Activated CD8-positive, alpha-beta memory T cell treated with anti-CD3 and anti-CD28 coated beads, Interleukin-2, amount 10 ng/mL, durations not matched to agents 7 days and 5 days (primary cell): ENCODE measurements around the gene MYO1E. TPM values are rescaled to one million over a fixed set of nuclear protein-coding genes. Genes with fewer than 3 reads are reported as not detected.
"Not testable (repeated sequence)": the region's sequence is repeated elsewhere in the genome, so short reads cannot be mapped to it uniquely, and the experiment has no call there.

ENCODE experiments used
- ATAC-seq: fragments of 150-1000 bp; cut with Tn5 transposase; one replicate; pipeline ENCODE4 v1.10.0; 2021; ENCODE audit warnings: moderate library complexity
- CTCF ChIA-PET: fragments of 350-600 bp; sonication (Branson Sonifier 250); formaldehyde crosslinking; loops from one replicate; lab custom pipeline; 2021; ENCODE audit warnings: antibody characterized with exemption; lab: Charles Lee
- DNase-seq: peaks from one replicate; pipeline ENCODE4 v3.0.0-alpha.2; 2020
- H3K27ac Mint-ChIP-seq: one replicate; pipeline ENCODE4 v1.8.0; 2021; ENCODE audit warnings: mild to moderate bottlenecking, mixed read lengths
- H3K27me3 Mint-ChIP-seq: one replicate; pipeline ENCODE4 v1.8.0; 2021; ENCODE audit warnings: mixed read lengths
- H3K36me3 Mint-ChIP-seq: one replicate; pipeline ENCODE4 v1.8.0; 2021; ENCODE audit warnings: mild to moderate bottlenecking, mixed read lengths
- H3K4me1 Mint-ChIP-seq: one replicate; pipeline ENCODE4 v1.8.0; 2021; ENCODE audit warnings: mixed read lengths
- H3K4me3 Mint-ChIP-seq: one replicate; pipeline ENCODE4 v1.8.0; 2021; ENCODE audit warnings: mild to moderate bottlenecking, moderate library complexity, mixed read lengths
- H3K9me3 Mint-ChIP-seq: one replicate; pipeline ENCODE4 v1.8.0; 2022; ENCODE audit warnings: low read depth, mixed read lengths
- total RNA-seq, 2 experiments: library from RNA; stranded (reverse); gene quantifications; one replicate each; pipeline ENCODE4 v1.2.3, GENCODE V29; 2021

The MYO1E gene
- total RNA-seq, 2 experiments from 2014 or later = 60.3 to 224 TPM

- H3K4me1 Mint-ChIP-seq = peaks cover 15% of the 10 kb centered on the region
- H3K36me3 Mint-ChIP-seq = peaks cover 4% of the 10 kb centered on the region
- ATAC-seq = no peak
- peak overlapping the region; percentile 65 for H3K27ac Mint-ChIP-seq
- peaks cover 8% of the 10 kb centered on the region for H3K27me3 Mint-ChIP-seq
- peak overlapping the region; percentile 39 for H3K4me3 Mint-ChIP-seq
- no peak for DNase-seq
- CTCF ChIA-PET = interaction anchor here (1.0 kb wide), 2 partner anchors 44 to 58 kb away, joined by 3 to 6 read pairs; no protein-coding TSS in a partner anchor
- no peaks in the 10 kb centered on the region for H3K9me3 Mint-ChIP-seq
These were observed 82.1 kb downstream of the MYO1E start for GRCh38 chr15:59290295-59291212.

GRCh38 chr15:59289574-59289973 lies 83.1 kb downstream of the MYO1E start:
- ATAC-seq (no peak), DNase-seq (no peak)
- Mint-ChIP-seq H3K4me3 (no peak overlapping the region), H3K36me3 (peaks cover 2% of the 10 kb centered on the region), H3K27me3 (peaks cover 8% of the 10 kb centered on the region), H3K27ac (no peak overlapping the region), H3K9me3 (no peaks in the 10 kb centered on the region), H3K4me1 (peaks cover 15% of the 10 kb centered on the region)
- CTCF ChIA-PET = no interaction called here

- H3K36me3 Mint-ChIP-seq = peaks cover 2% of the 10 kb centered on the region
- ATAC-seq = no peak
- CTCF ChIA-PET = no interaction called here
- no peaks in the 10 kb centered on the region for H3K9me3 Mint-ChIP-seq
- no peak overlapping the region for H3K27ac Mint-ChIP-seq
- no peak overlapping the region for H3K4me3 Mint-ChIP-seq
- H3K4me1 Mint-ChIP-seq = peaks cover 20% of the 10 kb centered on the region
- H3K27me3 Mint-ChIP-seq = peaks cover 11% of the 10 kb centered on the region
- no peak for DNase-seq
These were observed 88.8 kb downstream of the MYO1E start for GRCh38 chr15:59283717-59284391.

- Mint-ChIP-seq H3K27ac (no peak overlapping the region), H3K4me3 (no peak overlapping the region), H3K36me3 (no peaks in the 10 kb centered on the region), H3K27me3 (peaks cover 14% of the 10 kb centered on the region), H3K9me3 (no peaks in the 10 kb centered on the region), H3K4me1 (peaks cover 22% of the 10 kb centered on the region)
- CTCF ChIA-PET = no interaction called here
- ATAC-seq (no peak), DNase-seq (no peak)
These were observed 89.9 kb downstream of the MYO1E start for GRCh38 chr15:59282515-59283337.

GRCh38 chr15:59281699-59282098 lies 91.0 kb downstream of the MYO1E start:
- Mint-ChIP-seq H3K4me3 (no peak overlapping the region), H3K27ac (no peak overlapping the region), H3K36me3 (no peaks in the 10 kb centered on the region), H3K4me1 (peaks cover 28% of the 10 kb centered on the region), H3K9me3 (no peaks in the 10 kb centered on the region), H3K27me3 (peaks cover 18% of the 10 kb centered on the region)
- ATAC-seq (no peak), DNase-seq (no peak)
- CTCF ChIA-PET = interaction anchor here (1.0 kb wide), 1 partner anchor 97 kb away, joined by 3 read pairs; no protein-coding TSS in a partner anchor

- no peaks in the 10 kb centered on the region for H3K9me3 Mint-ChIP-seq
These were observed 91.8 kb downstream of the MYO1E start for GRCh38 chr15:59280855-59281254.

GRCh38 chr15:59280292-59280691 lies 92.4 kb downstream of the MYO1E start:
- Mint-ChIP-seq H3K27me3 (peaks cover 23% of the 10 kb centered on the region), H3K4me1 (peaks cover 42% of the 10 kb centered on the region)
- not testable (repeated sequence) for H3K4me3 Mint-ChIP-seq, H3K36me3 Mint-ChIP-seq, H3K9me3 Mint-ChIP-seq, DNase-seq, ATAC-seq, H3K27ac Mint-ChIP-seq
- CTCF ChIA-PET = interaction anchor here (0.5 to 2.3 kb wide), 2 partner anchors 33 to 231 kb away, joined by 3 to 7 read pairs; no protein-coding TSS in a partner anchor

More at GRCh38 chr15:59280855-59281254, 91.8 kb downstream of the MYO1E start:
- CTCF ChIA-PET = interaction anchor here (0.5 to 2.3 kb wide), 3 partner anchors 34 to 231 kb away, joined by 3 to 7 read pairs (median 3); no protein-coding TSS in a partner anchor
- H3K27me3 Mint-ChIP-seq = peaks cover 23% of the 10 kb centered on the region
- no peak overlapping the region for H3K4me3 Mint-ChIP-seq
- H3K4me1 Mint-ChIP-seq = peaks cover 36% of the 10 kb centered on the region
- peak overlapping the region; percentile 32 for H3K27ac Mint-ChIP-seq
- peaks cover 4% of the 10 kb centered on the region for H3K36me3 Mint-ChIP-seq
- ATAC-seq (no peak), DNase-seq (no peak)

- Mint-ChIP-seq H3K4me1 (peaks cover 54% of the 10 kb centered on the region), H3K27me3 (peaks cover 23% of the 10 kb centered on the region), H3K4me3 (no peak overlapping the region), H3K36me3 (peaks cover 8% of the 10 kb centered on the region), H3K9me3 (no peaks in the 10 kb centered on the region), H3K27ac (no peak overlapping the region)
- CTCF ChIA-PET = interaction anchor here (2.3 kb wide), 1 partner anchor 32 kb away, joined by 7 read pairs; no protein-coding TSS in a partner anchor
- DNase-seq (no peak), ATAC-seq (no peak)
These were observed 93.6 kb downstream of the MYO1E start for GRCh38 chr15:59279023-59279422.

- no peak overlapping the region for H3K4me3 Mint-ChIP-seq
- no peak for DNase-seq
- H3K9me3 Mint-ChIP-seq = no peaks in the 10 kb centered on the region
- H3K36me3 Mint-ChIP-seq = peaks cover 11% of the 10 kb centered on the region
- H3K27ac Mint-ChIP-seq = no peak overlapping the region
- ATAC-seq = no peak
- H3K27me3 Mint-ChIP-seq = peaks cover 23% of the 10 kb centered on the region
- CTCF ChIA-PET = no interaction called here
- peaks cover 61% of the 10 kb centered on the region for H3K4me1 Mint-ChIP-seq
These were observed 94.6 kb downstream of the MYO1E start for GRCh38 chr15:59278120-59278519.

- CTCF ChIA-PET = no interaction called here
- DNase-seq = no peak
- Mint-ChIP-seq H3K4me3 (no peak overlapping the region), H3K27ac (no peak overlapping the region), H3K9me3 (no peaks in the 10 kb centered on the region), H3K4me1 (peaks cover 73% of the 10 kb centered on the region), H3K27me3 (peaks cover 21% of the 10 kb centered on the region), H3K36me3 (peaks cover 16% of the 10 kb centered on the region)
- no peak for ATAC-seq
These were observed 96.2 kb downstream of the MYO1E start for GRCh38 chr15:59276225-59277178.

GRCh38 chr15:59274126-59274970 lies 98.3 kb downstream of the MYO1E start:
- CTCF ChIA-PET = interaction anchor here (1.9 kb wide), 1 partner anchor 27 kb away, joined by 6 read pairs; no protein-coding TSS in a partner anchor
- peak; percentile 64 for DNase-seq

More at GRCh38 chr15:59274126-59274970, 98.3 kb downstream of the MYO1E start:
- H3K27ac Mint-ChIP-seq = peak overlapping the region; percentile 80
- peaks cover 73% of the 10 kb centered on the region for H3K4me1 Mint-ChIP-seq
- H3K9me3 Mint-ChIP-seq = no peaks in the 10 kb centered on the region
- H3K36me3 Mint-ChIP-seq = peaks cover 16% of the 10 kb centered on the region
- H3K4me3 Mint-ChIP-seq = peak overlapping the region; percentile 6
- ATAC-seq = peak; percentile 84
- H3K27me3 Mint-ChIP-seq = peaks cover 16% of the 10 kb centered on the region
